ENCODE results near the gene EZH2. TPM values are rescaled to one million over a fixed set of nuclear protein-coding genes. Genes with fewer than 3 reads are reported as not detected.

EZH2 gene
- polyA plus RNA-seq, 1 of the 3 experiments (the other 2 are of a cell fraction), result 30.6 TPM

- peak; percentile 85 for TF ChIP-seq RCOR1 (IDR thresholded peaks at IDR 0.05; ENCODE audit: low read length)
- no peak for TF ChIP-seq TEAD4 (IDR thresholded peaks at IDR 0.05; ENCODE audit: borderline replicate concordance, insufficient read depth)
- TF ChIP-seq FOXJ3 (CRISPR knock-in tag; IDR thresholded peaks at IDR 0.05), result 0 out of 2 replicates have a peak, but pooled peaks have one; percentile 18
Measured at GRCh38 chr7:148906707-148907498, 22.8 kb upstream of the EZH2 start (continued).

GRCh38 chr7:148905093-148905666 lies 21.1 kb upstream of the EZH2 start:
- no peaks in the 10 kb centered on the region for H3K9me2 ChIP-seq
- CTCF ChIA-PET, result interaction anchor here (1.0 to 2.1 kb wide), 5 partner anchors 16 to 36 kb away, joined by 3 to 8 read pairs (median 3); no protein-coding TSS in a partner anchor

GRCh38 chr7:148903504-148903903 lies 19.4 kb upstream of the EZH2 start:
- peaks cover 9% of the 10 kb centered on the region; the same call in 1 of the 2 replicates for H3K27me3 ChIP-seq (ENCODE audit: insufficient read depth)
- H3K9me3 ChIP-seq, result no peaks in the 10 kb centered on the region
- H3F3A ChIP-seq (replicated peaks; ENCODE audit: insufficient read depth), result no peaks in the 10 kb centered on the region
- no peak overlapping the region for H3K27ac ChIP-seq (ENCODE audit: low read depth in 2 of 2, low read length in 1 of 2)
- DNase-seq, result no peak
- H3K9ac ChIP-seq, result no peak overlapping the region
- peaks cover 0 to 10% of the 10 kb centered on the region in 2 experiments; a peak in 2 of 4 replicates for H3K4me1 ChIP-seq (ENCODE audit: control insufficient read depth in 1 of 2, insufficient read depth in 2 of 2, low read depth in 1 of 2, low read length in 1 of 2)
- no peak overlapping the region for H3K4me3 ChIP-seq (ENCODE audit: low read depth in 2 of 2, low read length in 1 of 2)
- no peaks in the 10 kb centered on the region for H3K79me2 ChIP-seq (ENCODE audit: insufficient read depth)
- no peak overlapping the region for H2AFZ ChIP-seq (ENCODE audit: low read depth)
- WGBS (ENCODE audit: low lambda C conversion rate), result 95% methylated on average over 1 of the region's 1 CpG
- H3K4me2 ChIP-seq, result no peak overlapping the region
- H4K20me1 ChIP-seq (ENCODE audit: insufficient read depth), result no peaks in the 10 kb centered on the region
- H3K9me2 ChIP-seq, result no peaks in the 10 kb centered on the region
- ChIA-PET POLR2A (interaction anchor here (0.7 kb wide), 1 partner anchor 18 kb away, joined by 3 read pairs; no protein-coding TSS in a partner anchor), CTCF (interaction anchor here (0.9 to 1.4 kb wide), 5 partner anchors 27 to 63 kb away, joined by 3 to 6 read pairs (median 3); no protein-coding TSS in a partner anchor)
- no peaks in the 10 kb centered on the region for H3K36me3 ChIP-seq (replicated peaks in 1 of 2; ENCODE audit: control insufficient read depth in 1 of 2, insufficient read depth in 2 of 2, low read length in 1 of 2)
- TF ChIP-seq RFX5 (IDR thresholded peaks at IDR 0.05; ENCODE audit: low read length), result no peak
- no peak for TF ChIP-seq TEAD4 (IDR thresholded peaks at IDR 0.05; ENCODE audit: borderline replicate concordance, insufficient read depth)
- no peak for TF ChIP-seq SIN3A (IDR thresholded peaks at IDR 0.05; ENCODE audit: borderline replicate concordance, low read depth, low read length)
- no peak for TF ChIP-seq NRF1 (IDR thresholded peaks at IDR 0.05; ENCODE audit: low read depth, low read length)
- TF ChIP-seq MEF2A (IDR thresholded peaks at IDR 0.05; ENCODE audit: borderline replicate concordance, low read depth), result no peak
- no peak for TF ChIP-seq RAD21 (IDR thresholded peaks at IDR 0.05; ENCODE audit: low read length)
- no peak for TF ChIP-seq JUND (IDR thresholded peaks at IDR 0.05)
- no peak for TF ChIP-seq IRF3 (IDR thresholded peaks at IDR 0.05; ENCODE audit: low read depth, low read length)
- TF ChIP-seq CHD2 (IDR thresholded peaks at IDR 0.05; ENCODE audit: low read length, partially characterized antibody), result no peak
- no peak for TF ChIP-seq FOXM1 (IDR thresholded peaks at IDR 0.05; ENCODE audit: low read depth)
- no peak for TF ChIP-seq MXI1 (IDR thresholded peaks at IDR 0.05; ENCODE audit: low read depth, low read length)
- TF ChIP-seq GABPA (IDR thresholded peaks at IDR 0.05; ENCODE audit: low read depth), result no peak
- TF ChIP-seq ZBTB33 (IDR thresholded peaks at IDR 0.05; ENCODE audit: borderline replicate concordance, low read depth), result no peak
- TF ChIP-seq USF2 (IDR thresholded peaks at IDR 0.05; ENCODE audit: borderline replicate concordance, low read depth, low read length), result no peak
- no peak for TF ChIP-seq SMC3 (IDR thresholded peaks at IDR 0.05; ENCODE audit: low read depth, low read length)
- TF ChIP-seq ELF1 (IDR thresholded peaks at IDR 0.05), result no peak
- TF ChIP-seq YY1 (IDR thresholded peaks at IDR 0.05; ENCODE audit: low read depth), result no peak
- TF ChIP-seq MAX (IDR thresholded peaks at IDR 0.05; ENCODE audit: low read depth), result no peak
- no peak for TF ChIP-seq RXRA (IDR thresholded peaks at IDR 0.05; ENCODE audit: borderline replicate concordance, low read depth)

More at GRCh38 chr7:148905093-148905666, 21.1 kb upstream of the EZH2 start:
- no peak overlapping the region for H3K9ac ChIP-seq
- H3F3A ChIP-seq (replicated peaks; ENCODE audit: insufficient read depth), result no peaks in the 10 kb centered on the region
- no peaks in the 10 kb centered on the region for H3K9me3 ChIP-seq
- no peaks in the 10 kb centered on the region for H4K20me1 ChIP-seq (ENCODE audit: insufficient read depth)
- no peaks in the 10 kb centered on the region for H3K79me2 ChIP-seq (ENCODE audit: insufficient read depth)
- DNase-seq, result no peak
- H3K27me3 ChIP-seq (ENCODE audit: insufficient read depth), result peaks cover 20% of the 10 kb centered on the region; the same call in 1 of the 2 replicates
- no peak overlapping the region for H3K27ac ChIP-seq (ENCODE audit: low read depth in 2 of 2, low read length in 1 of 2)
- no peak overlapping the region for H3K4me2 ChIP-seq
- H2AFZ ChIP-seq (ENCODE audit: low read depth), result peak overlapping the region; percentile 53; the same call in 1 of the 2 replicates
- POLR2A ChIA-PET, result no interaction called here
- peaks cover 0 to 10% of the 10 kb centered on the region in 2 experiments; a peak in 2 of 4 replicates for H3K4me1 ChIP-seq (ENCODE audit: control insufficient read depth in 1 of 2, insufficient read depth in 2 of 2, low read depth in 1 of 2, low read length in 1 of 2)
- TF ChIP-seq RCOR1 (IDR thresholded peaks at IDR 0.05; ENCODE audit: low read length), result no peak
- WGBS (ENCODE audit: low lambda C conversion rate), result 70% methylated on average over 6 of the region's 6 CpGs
- H3K36me3 ChIP-seq (replicated peaks in 1 of 2; ENCODE audit: control insufficient read depth in 1 of 2, insufficient read depth in 2 of 2, low read length in 1 of 2), result no peaks in the 10 kb centered on the region
- H3K4me3 ChIP-seq (ENCODE audit: low read depth in 2 of 2, low read length in 1 of 2), result no peak overlapping the region

Measured in SK-N-SH (cell line).